ENCODE measurements around the gene PBX1. TPM values are rescaled to one million over a fixed set of nuclear protein-coding genes. Genes with fewer than 3 reads are reported as not detected.

Gene PBX1
- total RNA-seq, 3 donors from 2014 or later (not counting 1 experiment from before 2014, with no cell fraction given): 0.54 to 3.5 (median 1.4) TPM

GRCh38 chr1:164792410-164793004 lies 233.5 kb downstream of the PBX1 start:
- intact Hi-C loops (cut with micrococcal nuclease): no loop called here
- ATAC-seq (no peak), DNase-seq (no peak)
- H3K4me3 ChIP-seq (ENCODE audit: low read length): no peak overlapping the region
- H3K27me3 Mint-ChIP-seq (ENCODE audit: low read depth in 2 of 2): peaks cover 27 to 40% of the 10 kb centered on the region in 2 donors
- H3K27me3 ChIP-seq (ENCODE audit: control insufficient read depth, insufficient read depth, low read length): no peaks in the 10 kb centered on the region
- H3K36me3 ChIP-seq (ENCODE audit: control insufficient read depth, insufficient read depth, low read length): no peaks in the 10 kb centered on the region
- H3K4me1 Mint-ChIP-seq: peaks cover 0 to under 1% of the 10 kb centered on the region in 2 donors
- H3K4me1 ChIP-seq (ENCODE audit: control insufficient read depth, insufficient read depth, low read length): no peaks in the 10 kb centered on the region
- WGBS (ENCODE audit: insufficient coverage): 92% methylated on average over 21 of the region's 21 CpGs
- H3K36me3 Mint-ChIP-seq: no peaks in the 10 kb centered on the region
- H3K4me3 Mint-ChIP-seq: no peak overlapping the region
- no peaks in the 10 kb centered on the region for H3K9me3 Mint-ChIP-seq
- no peak overlapping the region for H3K27ac ChIP-seq (ENCODE audit: low read length)
- H3K9me3 ChIP-seq (ENCODE audit: control insufficient read depth, insufficient read depth, low read length): no peaks in the 10 kb centered on the region
- TF ChIP-seq CTCF (IDR thresholded peaks at IDR 0.05): no peak
- no peak overlapping the region for H3K27ac Mint-ChIP-seq

DNA sequence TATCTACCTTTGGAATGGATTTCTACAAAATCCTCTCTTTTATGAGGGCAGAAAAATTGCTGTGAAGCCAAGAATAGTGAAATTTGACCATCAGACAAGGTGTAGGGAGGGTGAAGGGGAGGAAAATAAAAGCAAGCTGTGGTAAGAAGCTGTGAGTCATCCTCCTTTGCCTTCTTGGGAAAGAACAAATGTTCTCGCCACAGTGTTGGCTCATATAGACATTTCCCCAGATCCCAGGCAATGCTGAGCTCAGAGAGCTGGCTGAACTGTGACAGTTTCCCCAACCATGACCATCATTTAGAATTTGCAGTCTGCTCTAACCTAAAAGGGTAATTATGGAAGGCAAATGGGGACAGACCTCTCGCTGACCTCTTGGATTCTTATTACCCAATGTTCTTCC lies 235.4 kb downstream of the PBX1 start:
- no peak overlapping the region for H3K27ac ChIP-seq (ENCODE audit: low read length)
- H3K4me3 ChIP-seq (ENCODE audit: low read length): no peak overlapping the region
- H3K4me3 Mint-ChIP-seq: no peak overlapping the region
- H3K9me3 ChIP-seq (ENCODE audit: control insufficient read depth, insufficient read depth, low read length): no peaks in the 10 kb centered on the region
- intact Hi-C loops (cut with micrococcal nuclease): no loop called here
- ATAC-seq: no peak
- no peaks in the 10 kb centered on the region for H3K4me1 Mint-ChIP-seq
- H3K27ac Mint-ChIP-seq: no peak overlapping the region
- no peaks in the 10 kb centered on the region for H3K36me3 ChIP-seq (ENCODE audit: control insufficient read depth, insufficient read depth, low read length)
- peaks cover 22 to 27% of the 10 kb centered on the region in 2 donors for H3K27me3 Mint-ChIP-seq (ENCODE audit: low read depth in 2 of 2)
- no peaks in the 10 kb centered on the region for H3K36me3 Mint-ChIP-seq
- no peaks in the 10 kb centered on the region for H3K27me3 ChIP-seq (ENCODE audit: control insufficient read depth, insufficient read depth, low read length)
- DNase-seq: no peak
- 94% methylated on average over 2 of the region's 2 CpGs for WGBS (ENCODE audit: insufficient coverage)
- H3K4me1 ChIP-seq (ENCODE audit: control insufficient read depth, insufficient read depth, low read length): no peaks in the 10 kb centered on the region
- no peak for TF ChIP-seq CTCF (IDR thresholded peaks at IDR 0.05)
- no peaks in the 10 kb centered on the region for H3K9me3 Mint-ChIP-seq

- Mint-ChIP-seq H3K27ac (no peak overlapping the region), H3K27me3 (ENCODE audit: low read depth in 2 of 2) (peaks cover 7 to 17% of the 10 kb centered on the region in 2 donors), H3K4me1 (no peaks in the 10 kb centered on the region), H3K4me3 (no peak overlapping the region), H3K36me3 (no peaks in the 10 kb centered on the region), H3K9me3 (no peaks in the 10 kb centered on the region)
- Histone ChIP-seq H3K36me3 (ENCODE audit: control insufficient read depth, insufficient read depth, low read length) (no peaks in the 10 kb centered on the region), H3K9me3 (ENCODE audit: control insufficient read depth, insufficient read depth, low read length) (no peaks in the 10 kb centered on the region), H3K4me3 (ENCODE audit: low read length) (no peak overlapping the region), H3K27ac (ENCODE audit: low read length) (no peak overlapping the region), H3K27me3 (ENCODE audit: control insufficient read depth, insufficient read depth, low read length) (no peaks in the 10 kb centered on the region), H3K4me1 (ENCODE audit: control insufficient read depth, insufficient read depth, low read length) (no peaks in the 10 kb centered on the region)
- 59% methylated on average over 2 of the region's 2 CpGs for WGBS (ENCODE audit: insufficient coverage)
- ATAC-seq (no peak), DNase-seq (no peak)
- intact Hi-C loops (cut with micrococcal nuclease): no loop called here
- no peak for TF ChIP-seq CTCF (IDR thresholded peaks at IDR 0.05)
Observed at GRCh38 chr1:164796916-164797315, 237.9 kb downstream of the PBX1 start.

- no peak overlapping the region for H3K4me3 ChIP-seq (ENCODE audit: low read length)
- H3K27ac Mint-ChIP-seq: no peak overlapping the region
Observed at GRCh38 chr1:164801246-164801731, 242.3 kb downstream of the PBX1 start.

More at GRCh38 chr1:164801246-164801731, 242.3 kb downstream of the PBX1 start:
- intact Hi-C loops (cut with micrococcal nuclease): no loop called here
- no peaks in the 10 kb centered on the region for H3K9me3 ChIP-seq (ENCODE audit: control insufficient read depth, insufficient read depth, low read length)
- Mint-ChIP-seq H3K4me1 (peaks cover 0 to 8% of the 10 kb centered on the region in 2 donors), H3K9me3 (no peaks in the 10 kb centered on the region), H3K27me3 (ENCODE audit: low read depth in 2 of 2) (peaks cover 0 to 12% of the 10 kb centered on the region in 2 donors), H3K4me3 (no peak overlapping the region), H3K36me3 (no peaks in the 10 kb centered on the region)
- ATAC-seq (no peak), DNase-seq (no peak)
- no peak overlapping the region for H3K27ac ChIP-seq (ENCODE audit: low read length)
- TF ChIP-seq CTCF (IDR thresholded peaks at IDR 0.05): no peak
- H3K27me3 ChIP-seq (ENCODE audit: control insufficient read depth, insufficient read depth, low read length): no peaks in the 10 kb centered on the region
- 94% methylated on average over 6 of the region's 6 CpGs for WGBS (ENCODE audit: insufficient coverage)
- no peaks in the 10 kb centered on the region for H3K4me1 ChIP-seq (ENCODE audit: control insufficient read depth, insufficient read depth, low read length)
- no peaks in the 10 kb centered on the region for H3K36me3 ChIP-seq (ENCODE audit: control insufficient read depth, insufficient read depth, low read length)
